HG03469 (cell line): ENCODE measurements around the gene SMG1.
"Not testable (repeated sequence)": the region's sequence is repeated elsewhere in the genome, so short reads cannot be mapped to it uniquely, and the experiment has no call there.

Experiments
- ATAC-seq: cut with Tn5 transposase; IDR thresholded peaks from one replicate; pipeline ENCODE4 v1.9.1; 2021; ENCODE audit warnings: mild to moderate bottlenecking, moderate library complexity, moderate number of reproducible peaks; ENCODE audit not compliant: unreplicated experiment

Gene SMG1

GRCh38 chr16:18925986-18926865, at the start of gene SMG1:
SMG1 (minus strand) TSS chr16:18926408; CDS start chr16:18926041, 367 bp downstream.
- peak; percentile 65 for ATAC-seq

DNA sequence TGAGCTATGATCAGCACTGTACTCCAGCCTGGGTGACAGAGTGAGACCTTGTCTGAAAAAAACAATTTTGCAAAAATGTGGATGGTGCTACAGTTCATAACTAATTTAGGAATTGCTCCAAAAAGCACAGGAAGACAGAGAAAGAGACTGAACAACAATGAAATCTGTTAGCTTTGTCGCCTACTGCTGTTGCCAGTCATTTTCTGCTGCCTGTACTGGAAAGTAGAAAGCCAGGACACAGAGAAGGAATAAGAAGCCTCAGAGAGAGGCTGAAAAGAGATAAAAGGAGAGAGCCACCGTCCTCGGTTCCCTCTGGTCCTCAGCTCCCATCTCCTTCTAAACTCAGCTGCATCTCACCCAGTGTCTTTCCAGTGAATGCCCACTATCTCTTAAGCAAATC, 48.9 kb upstream of the SMG1 start:
- no peak for ATAC-seq

DNA sequence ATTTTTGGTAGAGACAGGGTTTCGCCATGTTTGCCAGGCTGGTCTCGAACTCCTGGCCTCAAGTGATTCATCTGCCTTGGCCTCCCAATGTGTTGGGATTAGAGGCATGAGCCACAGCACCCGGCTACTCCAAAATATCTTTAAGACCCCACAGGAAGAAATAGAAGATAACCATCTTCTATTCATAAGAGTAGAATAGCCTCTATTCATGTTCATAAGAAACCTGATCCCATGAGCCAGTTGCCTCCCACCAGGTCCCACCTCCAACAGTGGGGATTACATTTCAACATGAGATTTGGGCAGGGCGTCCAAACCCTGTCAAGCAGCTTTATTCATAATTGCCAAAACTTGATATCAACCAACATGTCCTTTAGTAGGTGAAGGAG, 43.6 kb upstream of the SMG1 start:
- ATAC-seq, result no peak

- ATAC-seq, result no peak
Measured at GRCh38 chr16:18969050-18969854, 43.0 kb upstream of the SMG1 start.

- ATAC-seq, result no peak
Measured at GRCh38 chr16:18966791-18967190, 40.6 kb upstream of the SMG1 start.

DNA sequence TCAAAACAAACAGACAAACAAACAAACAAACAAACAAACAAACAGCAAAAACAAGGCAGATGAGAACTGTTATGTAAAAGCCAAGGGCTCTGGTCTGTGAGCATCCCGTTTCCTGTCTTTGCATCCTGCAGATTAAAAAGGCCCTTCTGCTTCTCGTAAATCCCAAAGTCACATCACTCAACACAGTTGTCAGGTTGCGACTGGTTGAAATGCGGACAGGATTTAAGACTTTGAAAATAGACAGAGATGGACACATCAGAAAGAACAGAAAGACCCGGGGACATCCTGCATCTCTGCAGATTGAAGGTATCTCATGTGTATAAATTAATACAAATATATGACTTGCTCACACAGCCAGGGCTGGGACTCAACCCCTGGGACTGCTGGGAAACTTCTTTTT, 39.3 kb upstream of the SMG1 start:
- no peak for ATAC-seq

- no peak for ATAC-seq
Measured at GRCh38 chr16:18959031-18959505, 32.9 kb upstream of the SMG1 start.

- ATAC-seq, result no peak
Measured at GRCh38 chr16:18958621-18959029, 32.4 kb upstream of the SMG1 start.

DNA sequence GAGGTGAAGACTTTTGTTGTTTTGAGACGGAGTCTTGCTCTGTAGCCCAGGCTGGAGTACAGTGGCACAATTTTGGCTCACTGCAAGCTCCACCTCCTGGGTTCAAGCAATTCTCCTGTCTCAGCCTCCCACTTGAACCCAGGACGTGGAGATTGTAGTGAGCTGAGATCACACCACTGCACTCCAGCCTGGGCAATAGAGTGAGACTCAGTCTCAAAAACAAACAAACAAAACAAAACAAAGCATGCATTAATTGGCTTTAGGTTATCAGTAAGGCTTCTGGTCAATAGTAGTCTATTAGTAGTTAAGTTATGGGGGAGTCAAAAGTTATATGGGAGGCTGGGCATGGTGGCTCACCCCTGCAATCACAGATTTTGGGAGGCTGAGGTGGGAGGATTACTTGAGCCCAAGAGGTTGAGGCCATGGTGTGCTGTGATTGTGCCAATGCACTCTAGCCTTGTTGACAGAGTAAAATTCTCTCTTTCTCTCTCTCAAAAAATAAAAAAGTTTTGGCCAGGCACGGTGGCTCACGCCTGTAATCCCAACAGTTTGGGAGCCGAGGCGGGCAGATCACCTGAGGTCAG, 30.5 kb upstream of the SMG1 start:
- not testable (repeated sequence) for ATAC-seq

DNA sequence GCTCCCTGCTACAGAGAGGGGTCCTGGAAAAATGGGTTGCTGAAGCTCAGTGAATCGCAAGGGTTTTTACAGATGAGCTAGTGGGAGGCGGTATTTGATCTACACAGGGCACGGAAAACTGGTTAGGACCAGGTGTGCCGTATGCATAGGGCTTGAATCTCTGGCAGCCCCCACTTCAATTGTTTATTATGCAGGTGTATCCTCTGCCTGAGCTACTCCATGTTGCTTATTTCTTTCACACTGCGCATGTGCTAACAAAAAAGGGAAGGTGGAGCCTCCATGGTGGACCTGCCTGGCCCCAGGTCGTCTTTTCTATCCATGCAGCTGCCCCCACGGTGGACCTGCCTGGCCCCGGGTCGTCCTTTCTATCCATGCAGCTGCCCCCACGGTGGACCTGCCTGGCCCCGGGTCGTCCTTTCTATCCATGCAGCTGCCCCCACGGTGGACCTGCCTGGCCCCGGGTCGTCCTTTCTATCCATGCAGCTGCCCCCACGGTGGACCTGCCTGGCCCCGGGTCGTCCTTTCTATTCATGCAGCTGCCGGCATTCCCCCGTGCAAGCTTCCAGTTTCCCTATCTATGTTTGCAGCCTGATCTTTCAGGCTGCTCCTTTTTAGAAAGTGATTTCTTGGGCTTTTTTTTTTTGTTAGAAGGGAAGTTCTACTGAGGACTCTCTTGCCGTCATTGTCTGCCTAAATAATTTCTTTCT, 29.8 kb upstream of the SMG1 start:
- ATAC-seq, result not testable (repeated sequence)

DNA sequence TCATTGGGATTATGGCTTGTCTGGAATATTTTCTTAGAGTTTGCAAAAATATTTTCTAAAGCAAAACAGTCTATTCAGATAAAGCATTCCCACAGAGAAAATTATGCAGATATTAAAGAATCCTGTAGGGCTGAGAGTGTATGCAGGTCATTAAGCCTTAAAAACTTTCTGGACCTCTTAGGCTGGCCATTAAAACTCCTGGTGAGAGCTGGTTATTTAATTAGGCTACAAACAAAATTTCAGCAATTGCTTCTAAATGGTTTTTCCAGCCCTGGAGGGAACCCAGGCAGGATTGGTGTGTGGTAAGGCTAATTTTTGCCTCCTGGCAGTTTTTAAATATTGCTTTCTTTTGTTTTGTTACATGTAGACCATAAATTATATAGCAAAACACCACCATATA, 27.3 kb upstream of the SMG1 start:
- no peak for ATAC-seq

- ATAC-seq, result no peak
Measured at GRCh38 chr16:18950469-18951185, 24.4 kb upstream of the SMG1 start.

GRCh38 chr16:18948372-18949020, 22.3 kb upstream of the SMG1 start:
- ATAC-seq, result no peak

GRCh38 chr16:18945233-18945632, 19.0 kb upstream of the SMG1 start:
- no peak for ATAC-seq

DNA sequence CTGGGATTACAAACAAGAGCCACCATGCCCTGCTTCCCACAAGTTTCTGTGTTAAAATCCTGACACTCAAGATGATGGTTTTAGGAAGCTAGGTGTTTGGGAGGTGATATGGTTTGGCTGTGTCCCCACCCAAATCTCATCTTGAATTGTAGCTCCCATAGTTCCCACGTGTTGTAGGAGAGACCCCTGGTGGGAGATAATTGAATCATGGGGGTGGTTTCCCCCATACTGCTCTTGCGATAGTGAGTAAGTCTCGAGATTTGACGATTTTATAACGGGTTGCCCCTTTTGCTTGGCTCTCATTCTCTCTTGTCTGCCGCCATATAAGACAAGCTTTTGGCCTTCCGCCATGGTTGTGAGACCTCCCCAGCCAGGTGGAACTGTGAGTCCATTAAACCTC, 17.2 kb upstream of the SMG1 start:
- no peak for ATAC-seq

- ATAC-seq, result no peak
Measured at GRCh38 chr16:18942061-18942460, 15.9 kb upstream of the SMG1 start.

- ATAC-seq, result no peak
Measured at GRCh38 chr16:18941471-18941870, 15.3 kb upstream of the SMG1 start.

- no peak for ATAC-seq
Measured at GRCh38 chr16:18938986-18939385, 12.8 kb upstream of the SMG1 start.

DNA sequence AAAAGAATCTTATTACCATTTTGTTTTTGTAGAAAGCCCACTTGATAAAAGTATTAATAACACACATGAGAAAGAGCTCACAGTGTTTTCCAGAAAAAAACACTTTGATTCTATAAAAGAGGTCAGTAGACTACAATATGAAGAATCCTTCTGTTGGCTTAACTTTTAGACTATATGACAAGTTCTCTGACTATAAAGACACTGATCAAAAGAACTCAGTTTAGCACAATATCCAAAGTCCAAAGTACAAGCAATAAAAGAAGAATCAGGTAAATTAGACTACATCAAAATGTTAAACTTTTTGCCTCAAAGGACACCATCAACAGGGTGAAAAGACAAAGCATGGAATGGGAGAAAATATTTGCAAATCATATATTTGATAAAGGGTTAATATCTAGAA, 11.2 kb upstream of the SMG1 start:
- ATAC-seq, result no peak
